ENCODE data around the gene ZNF831. TPM values are rescaled to one million over a fixed set of nuclear protein-coding genes. Genes with fewer than 3 reads are reported as not detected.

The ZNF831 gene
- total RNA-seq, 1 experiment from 2014 or later: not detected

- Mint-ChIP-seq H3K36me3 (ENCODE audit: insufficient read depth, unreplicated experiment) (no peaks in the 10 kb centered on the region), H3K27ac (ENCODE audit: unreplicated experiment) (no peak overlapping the region), H3K9me3 (ENCODE audit: low read depth, unreplicated experiment) (no peaks in the 10 kb centered on the region), H3K27me3 (ENCODE audit: unreplicated experiment) (peaks cover 100% of the 10 kb centered on the region), H3K4me1 (ENCODE audit: low read depth, unreplicated experiment) (no peaks in the 10 kb centered on the region), H3K4me3 (ENCODE audit: low read depth, unreplicated experiment) (no peak overlapping the region)
- TF ChIP-seq CTCF (IDR thresholded peaks at IDR 0.05; ENCODE audit: unreplicated experiment): no peak
- intact Hi-C loops (cut with micrococcal nuclease; ENCODE audit: unreplicated experiment): no loop called here
- no peak for DNase-seq
- CTCF ChIA-PET: no interaction called here
- no TSS peak for BruUV-seq (replicated peaks)
Measured at GRCh38 chr20:59250293-59250692, 86.7 kb downstream of the ZNF831 start.

GRCh38 chr20:59253325-59253724, 89.7 kb downstream of the ZNF831 start:
- DNase-seq: no peak
- intact Hi-C loops (cut with micrococcal nuclease; ENCODE audit: unreplicated experiment): no loop called here
- no peak for TF ChIP-seq CTCF (IDR thresholded peaks at IDR 0.05; ENCODE audit: unreplicated experiment)
- H3K27ac Mint-ChIP-seq (ENCODE audit: unreplicated experiment): no peak overlapping the region
- H3K4me1 Mint-ChIP-seq (ENCODE audit: low read depth, unreplicated experiment): no peaks in the 10 kb centered on the region
- no TSS peak for BruUV-seq (replicated peaks)
- CTCF ChIA-PET: interaction anchor here (0.6 to 0.8 kb wide), 3 partner anchors 13 to 1864 kb away, joined by 3 to 7 read pairs (median 3); no protein-coding TSS in a partner anchor
- H3K27me3 Mint-ChIP-seq (ENCODE audit: unreplicated experiment): peaks cover 100% of the 10 kb centered on the region
- H3K36me3 Mint-ChIP-seq (ENCODE audit: insufficient read depth, unreplicated experiment): no peaks in the 10 kb centered on the region
- H3K9me3 Mint-ChIP-seq (ENCODE audit: low read depth, unreplicated experiment): no peaks in the 10 kb centered on the region
- H3K4me3 Mint-ChIP-seq (ENCODE audit: low read depth, unreplicated experiment): no peak overlapping the region

- intact Hi-C loops (cut with micrococcal nuclease; ENCODE audit: unreplicated experiment): no loop called here
- DNase-seq: no peak
- Mint-ChIP-seq H3K4me1 (ENCODE audit: low read depth, unreplicated experiment) (no peaks in the 10 kb centered on the region), H3K4me3 (ENCODE audit: low read depth, unreplicated experiment) (no peak overlapping the region), H3K9me3 (ENCODE audit: low read depth, unreplicated experiment) (no peaks in the 10 kb centered on the region), H3K27ac (ENCODE audit: unreplicated experiment) (no peak overlapping the region), H3K27me3 (ENCODE audit: unreplicated experiment) (peaks cover 100% of the 10 kb centered on the region), H3K36me3 (ENCODE audit: insufficient read depth, unreplicated experiment) (no peaks in the 10 kb centered on the region)
- CTCF ChIA-PET: interaction anchor here (0.6 to 0.8 kb wide), 3 partner anchors 12 to 1864 kb away, joined by 3 to 7 read pairs (median 3); no protein-coding TSS in a partner anchor
- BruUV-seq (replicated peaks): no TSS peak
- TF ChIP-seq CTCF (IDR thresholded peaks at IDR 0.05; ENCODE audit: unreplicated experiment): no peak
Measured at GRCh38 chr20:59253779-59254319, 90.2 kb downstream of the ZNF831 start.

GRCh38 chr20:59255256-59255655, 91.6 kb downstream of the ZNF831 start:
- Mint-ChIP-seq H3K36me3 (ENCODE audit: insufficient read depth, unreplicated experiment) (no peaks in the 10 kb centered on the region), H3K27me3 (ENCODE audit: unreplicated experiment) (peaks cover 100% of the 10 kb centered on the region), H3K9me3 (ENCODE audit: low read depth, unreplicated experiment) (no peaks in the 10 kb centered on the region), H3K27ac (ENCODE audit: unreplicated experiment) (no peak overlapping the region), H3K4me3 (ENCODE audit: low read depth, unreplicated experiment) (no peak overlapping the region), H3K4me1 (ENCODE audit: low read depth, unreplicated experiment) (no peaks in the 10 kb centered on the region)
- CTCF ChIA-PET: no interaction called here
- BruUV-seq (replicated peaks): no TSS peak
- no peak for TF ChIP-seq CTCF (IDR thresholded peaks at IDR 0.05; ENCODE audit: unreplicated experiment)
- intact Hi-C loops (cut with micrococcal nuclease; ENCODE audit: unreplicated experiment): no loop called here
- no peak for DNase-seq
